Loucy (cell line): ENCODE results near the gene ANKRD13A.

Experiments
- EZH2phosphoT487 ChIP-seq: fragments of 200-600 bp; IDR thresholded peaks from 2 replicates; pipeline ENCODE4 v1.6.1; 2018; ENCODE audit warnings: antibody characterized with exemption, mild to moderate bottlenecking, moderate library complexity, borderline replicate concordance
- TF ChIP-seq, protein P1 (sequence below): fragments of 200-600 bp; sonication (generic); conservative IDR thresholded peaks from 2 replicates; pipeline ENCODE4 v1.5.1; 2014; ENCODE audit warnings: mild to moderate bottlenecking, antibody characterized with exemption, low read length

- TF ChIP-seq, protein P1, sequence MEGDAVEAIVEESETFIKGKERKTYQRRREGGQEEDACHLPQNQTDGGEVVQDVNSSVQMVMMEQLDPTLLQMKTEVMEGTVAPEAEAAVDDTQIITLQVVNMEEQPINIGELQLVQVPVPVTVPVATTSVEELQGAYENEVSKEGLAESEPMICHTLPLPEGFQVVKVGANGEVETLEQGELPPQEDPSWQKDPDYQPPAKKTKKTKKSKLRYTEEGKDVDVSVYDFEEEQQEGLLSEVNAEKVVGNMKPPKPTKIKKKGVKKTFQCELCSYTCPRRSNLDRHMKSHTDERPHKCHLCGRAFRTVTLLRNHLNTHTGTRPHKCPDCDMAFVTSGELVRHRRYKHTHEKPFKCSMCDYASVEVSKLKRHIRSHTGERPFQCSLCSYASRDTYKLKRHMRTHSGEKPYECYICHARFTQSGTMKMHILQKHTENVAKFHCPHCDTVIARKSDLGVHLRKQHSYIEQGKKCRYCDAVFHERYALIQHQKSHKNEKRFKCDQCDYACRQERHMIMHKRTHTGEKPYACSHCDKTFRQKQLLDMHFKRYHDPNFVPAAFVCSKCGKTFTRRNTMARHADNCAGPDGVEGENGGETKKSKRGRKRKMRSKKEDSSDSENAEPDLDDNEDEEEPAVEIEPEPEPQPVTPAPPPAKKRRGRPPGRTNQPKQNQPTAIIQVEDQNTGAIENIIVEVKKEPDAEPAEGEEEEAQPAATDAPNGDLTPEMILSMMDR = no peak
- no peak for TF ChIP-seq EZH2phosphoT487
Measured at GRCh38 chr12:110004598-110004997, 5.4 kb downstream of the ANKRD13A start.
